GM12878 (cell line): Measurements from ENCODE around the gene MCEMP1. TPM values are rescaled to one million over a fixed set of nuclear protein-coding genes. Genes with fewer than 3 reads are reported as not detected.

Experiments
- BACH1 ChIP-seq: fragments of 450-650 bp; IDR thresholded peaks from 2 replicates; pipeline ENCODE4 v1.6.1; 2017; ENCODE audit warnings: mild to moderate bottlenecking, borderline replicate concordance
- BCL3 ChIP-seq: IDR thresholded peaks from 2 replicates; pipeline ENCODE4 v1.6.1; 2011; ENCODE audit warnings: borderline replicate concordance, low read depth, mild to moderate bottlenecking, moderate library complexity, low read length; ENCODE audit not compliant: insufficient read depth, poor library complexity, severe bottlenecking
- CEBPZ ChIP-seq: fragments of 150-350 bp; IDR thresholded peaks from 2 replicates; pipeline ENCODE4 v1.6.1; 2016; ENCODE audit warnings: low read depth, low read length
- CUX1 ChIP-seq: IDR thresholded peaks from 2 replicates; pipeline ENCODE4 v1.6.1; 2012; ENCODE audit warnings: improper control_type of control experiment, low read depth, low read length; ENCODE audit not compliant: insufficient replicate concordance
- ETV6 ChIP-seq, 2 experiments: fragments of 450-650 bp in 1 of 2; IDR thresholded peaks in 1 of 2; conservative IDR thresholded peaks in 1 of 2; 2 replicates each; pipeline ENCODE4 v1.6.1; 2014; ENCODE audit warnings: antibody characterized with exemption in 1 of 2, borderline replicate concordance in 1 of 2, low read depth in 1 of 2, mild to moderate bottlenecking in 1 of 2, moderate library complexity in 1 of 2
- EZH2 ChIP-seq: IDR thresholded peaks from 2 replicates; pipeline ENCODE4 v1.6.1; 2012; ENCODE audit warnings: low read depth, mild to moderate bottlenecking, control low read depth, inconsistent platforms, low read length, borderline replicate concordance; ENCODE audit not compliant: control insufficient read depth
- FOXM1 ChIP-seq: IDR thresholded peaks from 2 replicates; pipeline ENCODE4 v1.6.1; 2012; ENCODE audit warnings: low read depth, mild to moderate bottlenecking, inconsistent platforms, low read length, moderate library complexity
- IRF5 ChIP-seq: fragments of 450-650 bp; IDR thresholded peaks from 2 replicates; pipeline ENCODE4 v1.6.1; 2017; ENCODE audit warnings: borderline replicate concordance
- KAT2A ChIP-seq: conservative IDR thresholded peaks from 2 replicates; pipeline ENCODE4 v1.6.1; 2011; ENCODE audit warnings: low read depth, low read length; ENCODE audit not compliant: control insufficient read depth
- MLLT1 ChIP-seq: fragments of 450-650 bp; IDR thresholded peaks from 2 replicates; pipeline ENCODE4 v1.6.1; 2016; ENCODE audit warnings: mild to moderate bottlenecking
- RUNX3 ChIP-seq: IDR thresholded peaks from 2 replicates; pipeline ENCODE4 v1.6.1; 2012; ENCODE audit warnings: low read length, inconsistent platforms
- USF2 ChIP-seq: IDR thresholded peaks from 2 replicates; pipeline ENCODE4 v1.6.1; 2011; ENCODE audit warnings: low read depth, low read length, improper control_type of control experiment, borderline replicate concordance
- YBX1 ChIP-seq: fragments of 450-650 bp; IDR thresholded peaks from 2 replicates; pipeline ENCODE4 v1.6.1; 2016; ENCODE audit warnings: antibody characterized with exemption
- ZNF24 ChIP-seq: fragments of 450-650 bp; IDR thresholded peaks from 2 replicates; pipeline ENCODE4 v1.6.1; 2017; ENCODE audit warnings: antibody characterized with exemption, mild to moderate bottlenecking
- polyA plus RNA-seq, 11 experiments: library from polyadenylated mRNA; depleted of rRNA in 4 of 11; unstranded in 6 of 11; stranded (reverse) in 5 of 11; fragments of >200 nt; fragmentation: Nextera tagmentation in 4 of 11; fragmentation: Illumina TruSeq in 1 of 11; extraction: Ambion mirVana in 4 of 11; extraction: Trizol in 1 of 11; gene quantifications; 1 replicate in 1 of 11; 2 replicates in 10 of 11; pipeline versions ENCODE4 v1.2.1 to v1.2.3, GENCODE V29; 2011 to 2016; ENCODE audit warnings: inconsistent platforms in 2 of 11, missing spikeins in 2 of 11, low read depth in 1 of 11
- total RNA-seq, 4 experiments: library from RNA; depleted of rRNA in 3 of 4; stranded (reverse); fragments of >200 nt in 3 of 4; fragmentation: Illumina TruSeq in 1 of 4; extraction: Trizol in 1 of 4; gene quantifications; 2 replicates each; pipeline versions ENCODE4 v1.2.1 to v1.2.3, GENCODE V29; 2013 to 2021

MCEMP1 gene
- total and polyA plus RNA-seq, 10 of the 15 experiments (the other 5 are each of a cell fraction or from before 2014, with no cell fraction given): 0.08 to 0.55 (median 0.26) TPM; not detected in 1

GRCh38 chr19:7692417-7693088, 15.7 kb downstream of the MCEMP1 start (continued):
- TF ChIP-seq CUX1: no peak
- no peak for TF ChIP-seq BCL3
- TF ChIP-seq IRF5: peak; percentile 77
- TF ChIP-seq MLLT1: peak; percentile 99
- no peak for TF ChIP-seq USF2
- peak; percentile 42; the same call in 1 of the 2 replicates for TF ChIP-seq BACH1
- no peak for TF ChIP-seq EZH2
- no peak for TF ChIP-seq FOXM1
- TF ChIP-seq CEBPZ: no peak
- no peak for TF ChIP-seq ZNF24
- TF ChIP-seq RUNX3: peak; percentile 83
- no peak for TF ChIP-seq ETV6 (conservative IDR thresholded peaks at IDR 0.05 in 1 of 2, IDR thresholded peaks at IDR 0.05 in 1 of 2; ENCODE audit: borderline replicate concordance in 1 of 2, low read depth in 1 of 2)
- no peak for TF ChIP-seq KAT2A
- no peak for TF ChIP-seq YBX1
